Mesothelial cell of epicardium (in vitro differentiated cells): ENCODE results near the gene ZNF492. TPM values are rescaled to one million over a fixed set of nuclear protein-coding genes. Genes with fewer than 3 reads are reported as not detected.
"Not testable (repeated sequence)": the region's sequence is repeated elsewhere in the genome, so short reads cannot be mapped to it uniquely, and the experiment has no call there.

Source experiments
- DNase-seq, 2 experiments: peaks; one replicate each; pipeline ENCODE4 v3.0.0; 2021; ENCODE audit warnings: low spot score in 2 of 2; ENCODE audit not compliant: unreplicated experiment in 2 of 2
- H3K27ac Mint-ChIP-seq: 2 replicates; pipeline ENCODE4 v1.8.0; 2021; ENCODE audit warnings: mixed read lengths
- H3K27me3 Mint-ChIP-seq: 2 replicates; pipeline ENCODE4 v1.8.0; 2021; ENCODE audit warnings: low read depth, mixed read lengths
- H3K36me3 Mint-ChIP-seq: 2 replicates; pipeline ENCODE4 v1.8.0; 2021; ENCODE audit warnings: mixed read lengths
- H3K4me1 Mint-ChIP-seq: 2 replicates; pipeline ENCODE4 v1.8.0; 2021; ENCODE audit warnings: mixed read lengths
- H3K4me3 Mint-ChIP-seq: 2 replicates; pipeline ENCODE4 v1.8.0; 2021; ENCODE audit warnings: mild to moderate bottlenecking, moderate library complexity, mixed read lengths
- H3K9me3 Mint-ChIP-seq: 2 replicates; pipeline ENCODE4 v1.8.0; 2021; ENCODE audit warnings: mixed read lengths
- CTCF ChIP-seq: fragments of 200-600 bp; sonication (generic); IDR thresholded peaks from one replicate; pipeline ENCODE4 v1.5.0; 2021; ENCODE audit warnings: antibody characterized with exemption; ENCODE audit not compliant: unreplicated experiment
- total RNA-seq: library from RNA; stranded (reverse); gene quantifications from 3 replicates; pipeline ENCODE4 v1.2.1, GENCODE V29; 2021

The ZNF492 gene
- total RNA-seq, 1 donor from 2014 or later: not detected

- no peaks in the 10 kb centered on the region for H3K27me3 Mint-ChIP-seq
- no peaks in the 10 kb centered on the region for H3K36me3 Mint-ChIP-seq
- no peak for DNase-seq
- no peaks in the 10 kb centered on the region for H3K4me1 Mint-ChIP-seq
- no peak overlapping the region for H3K4me3 Mint-ChIP-seq
- no peak overlapping the region for H3K27ac Mint-ChIP-seq
- TF ChIP-seq CTCF: no peak
- H3K9me3 Mint-ChIP-seq: peaks cover 60% of the 10 kb centered on the region
Observed at GRCh38 chr19:22612316-22612715, 21.8 kb upstream of the ZNF492 start.

GRCh38 chr19:22616659-22617058 is 17.5 kb upstream of the ZNF492 start:
- Mint-ChIP-seq H3K27ac (no peak overlapping the region), H3K4me1 (no peaks in the 10 kb centered on the region), H3K9me3 (peaks cover 45% of the 10 kb centered on the region), H3K27me3 (no peaks in the 10 kb centered on the region), H3K4me3 (no peak overlapping the region), H3K36me3 (no peaks in the 10 kb centered on the region)
- TF ChIP-seq CTCF: no peak
- DNase-seq: no peak

GRCh38 chr19:22617181-22617580 is 16.9 kb upstream of the ZNF492 start:
- H3K27ac Mint-ChIP-seq, DNase-seq, H3K36me3 Mint-ChIP-seq, H3K4me1 Mint-ChIP-seq, H3K4me3 Mint-ChIP-seq, H3K27me3 Mint-ChIP-seq: not testable (repeated sequence)
- peaks cover 44% of the 10 kb centered on the region for H3K9me3 Mint-ChIP-seq

- no peak overlapping the region for H3K27ac Mint-ChIP-seq
- no peak overlapping the region for H3K4me3 Mint-ChIP-seq
- DNase-seq: no peak
- no peaks in the 10 kb centered on the region for H3K4me1 Mint-ChIP-seq
- no peaks in the 10 kb centered on the region for H3K36me3 Mint-ChIP-seq
- TF ChIP-seq CTCF: no peak
- no peaks in the 10 kb centered on the region for H3K27me3 Mint-ChIP-seq
- peaks cover 40% of the 10 kb centered on the region for H3K9me3 Mint-ChIP-seq
Observed at GRCh38 chr19:22617614-22618320, 16.4 kb upstream of the ZNF492 start.

GRCh38 chr19:22619371-22619770 is 14.8 kb upstream of the ZNF492 start:
- Mint-ChIP-seq H3K36me3 (no peaks in the 10 kb centered on the region), H3K9me3 (peaks cover 34% of the 10 kb centered on the region), H3K4me1 (no peaks in the 10 kb centered on the region), H3K4me3 (no peak overlapping the region), H3K27me3 (no peaks in the 10 kb centered on the region), H3K27ac (no peak overlapping the region)
- TF ChIP-seq CTCF: no peak
- DNase-seq: no peak

- H3K27me3 Mint-ChIP-seq: no peaks in the 10 kb centered on the region
Observed at GRCh38 chr19:22619932-22620331, 14.2 kb upstream of the ZNF492 start.

More at GRCh38 chr19:22619932-22620331, 14.2 kb upstream of the ZNF492 start:
- no peak overlapping the region for H3K4me3 Mint-ChIP-seq
- no peaks in the 10 kb centered on the region for H3K36me3 Mint-ChIP-seq
- TF ChIP-seq CTCF: no peak
- H3K4me1 Mint-ChIP-seq: no peaks in the 10 kb centered on the region
- no peak overlapping the region for H3K27ac Mint-ChIP-seq
- no peak for DNase-seq
- H3K9me3 Mint-ChIP-seq: peaks cover 33% of the 10 kb centered on the region
